Measurements from ENCODE around the gene MYT1. TPM values are rescaled to one million over a fixed set of nuclear protein-coding genes. Genes with fewer than 3 reads are reported as not detected.
A peak's percentile ranks its signal among the peaks of the same experiment; 100 is the strongest.
"Not testable (repeated sequence)": the region's sequence is repeated elsewhere in the genome, so short reads cannot be mapped to it uniquely, and the experiment has no call there.

The MYT1 gene
- polyA plus RNA-seq, 1 donor from 2014 or later = 35.8 TPM

- Histone ChIP-seq H3F3A (ENCODE audit: insufficient read depth, low read length, poor library complexity, severe bottlenecking) (peaks cover 11% of the 10 kb centered on the region), H3K27me3 (ENCODE audit: insufficient read depth, low read depth, low read length) (no peaks in the 10 kb centered on the region), H3K4me2 (ENCODE audit: low read length) (no peak overlapping the region), H2AFZ (ENCODE audit: low read depth, low read length) (no peak overlapping the region), H3K9me2 (ENCODE audit: insufficient read depth, low read length) (no peaks in the 10 kb centered on the region), H3K4me3 (ENCODE audit: low read length) (no peak overlapping the region), H3K9me3 (ENCODE audit: low read length) (no peaks in the 10 kb centered on the region), H3K79me2 (replicated peaks; ENCODE audit: insufficient read depth, low read length) (peaks cover 96% of the 10 kb centered on the region), H3K9ac (ENCODE audit: low read length) (no peak overlapping the region), H3K36me3 (ENCODE audit: insufficient read depth, low read length) (peaks cover 5% of the 10 kb centered on the region), H4K20me1 (ENCODE audit: insufficient read depth) (no peaks in the 10 kb centered on the region), H3K27ac (ENCODE audit: low read length) (no peak overlapping the region)
- no peak for TF ChIP-seq POLR2AphosphoS5 (IDR thresholded peaks at IDR 0.05)
- no peak for TF ChIP-seq MXI1 (conservative IDR thresholded peaks at IDR 0.05; ENCODE audit: poor library complexity, severe bottlenecking)
- TF ChIP-seq SMC3 (conservative IDR thresholded peaks at IDR 0.05; ENCODE audit: poor library complexity) = no peak
- no peak for TF ChIP-seq EP300 (conservative IDR thresholded peaks at IDR 0.05; ENCODE audit: poor library complexity, severe bottlenecking)
- no peak for TF ChIP-seq REST (IDR thresholded peaks at IDR 0.05; ENCODE audit: borderline replicate concordance)
- no peak for TF ChIP-seq TAF1 (IDR thresholded peaks at IDR 0.05; ENCODE audit: low read depth)
These were observed 21.1 kb downstream of the MYT1 start for GRCh38 chr20:64185276-64185900.

- TF ChIP-seq REST (IDR thresholded peaks at IDR 0.05; ENCODE audit: borderline replicate concordance) = no peak
- no peak for TF ChIP-seq CTCF (IDR thresholded peaks at IDR 0.05; ENCODE audit: poor library complexity, severe bottlenecking)
- no peak for TF ChIP-seq POLR2AphosphoS5 (IDR thresholded peaks at IDR 0.05)
- TF ChIP-seq EZH2 (IDR thresholded peaks at IDR 0.05; ENCODE audit: borderline replicate concordance, insufficient read depth, low read length, poor library complexity, severe bottlenecking) = no peak
- no peak for TF ChIP-seq SMC3 (conservative IDR thresholded peaks at IDR 0.05; ENCODE audit: poor library complexity)
- TF ChIP-seq TAF1 (IDR thresholded peaks at IDR 0.05; ENCODE audit: low read depth) = no peak
- Histone ChIP-seq H4K20me1 (ENCODE audit: insufficient read depth) (no peaks in the 10 kb centered on the region), H3K79me2 (replicated peaks; ENCODE audit: insufficient read depth, low read length) (peaks cover 93% of the 10 kb centered on the region), H2AFZ (ENCODE audit: low read depth, low read length) (no peak overlapping the region), H3K9me2 (ENCODE audit: insufficient read depth, low read length) (no peaks in the 10 kb centered on the region), H3K4me3 (ENCODE audit: low read length) (no peak overlapping the region), H3K27me3 (ENCODE audit: insufficient read depth, low read depth, low read length) (no peaks in the 10 kb centered on the region), H3K9ac (ENCODE audit: low read length) (no peak overlapping the region), H3K4me2 (ENCODE audit: low read length) (no peak overlapping the region), H3K9me3 (ENCODE audit: low read length) (no peaks in the 10 kb centered on the region), H3F3A (ENCODE audit: insufficient read depth, low read length, poor library complexity, severe bottlenecking) (peaks cover 11% of the 10 kb centered on the region), H3K36me3 (ENCODE audit: insufficient read depth, low read length) (peaks cover 5% of the 10 kb centered on the region), H3K27ac (ENCODE audit: low read length) (no peak overlapping the region)
These were observed 21.9 kb downstream of the MYT1 start for GRCh38 chr20:64186071-64186598.

- H3K4me3 ChIP-seq (ENCODE audit: low read length); H3K9me3 ChIP-seq (ENCODE audit: low read length); H3K27me3 ChIP-seq (ENCODE audit: insufficient read depth, low read depth, low read length); H3K4me2 ChIP-seq (ENCODE audit: low read length); H3K9me2 ChIP-seq (ENCODE audit: insufficient read depth, low read length); H3K9ac ChIP-seq (ENCODE audit: low read length); H2AFZ ChIP-seq (ENCODE audit: low read depth, low read length); H3K36me3 ChIP-seq (ENCODE audit: insufficient read depth, low read length); H4K20me1 ChIP-seq (ENCODE audit: insufficient read depth): not testable (repeated sequence)
- H3K79me2 ChIP-seq (replicated peaks; ENCODE audit: insufficient read depth, low read length) = peaks cover 93% of the 10 kb centered on the region
- H3F3A ChIP-seq (ENCODE audit: insufficient read depth, low read length, poor library complexity, severe bottlenecking) = peaks cover 11% of the 10 kb centered on the region
- H3K27ac ChIP-seq (ENCODE audit: low read length) = peak overlapping the region; percentile 99
These were observed 23.0 kb downstream of the MYT1 start for GRCh38 chr20:64187213-64187612.

Data from neural cell (in vitro differentiated cells).